Mesenteric fat pad (tissue), 1 donor: Measurements from ENCODE around the gene DDX42. TPM values are rescaled to one million over a fixed set of nuclear protein-coding genes. Genes with fewer than 3 reads are reported as not detected.

Experiments
- DNase-seq: peaks from one replicate; pipeline ENCODE4 v3.0.0-alpha.2; 2020; ENCODE audit warnings: low spot score
- long read RNA-seq: library from polyadenylated mRNA; unstranded; transcript quantifications from one replicate; pipeline ENCODE4 v2.0.0, GENCODE V29; 2020
- total RNA-seq: library from RNA; stranded (reverse); fragmentation: NEBNext Ultra II Directional; extraction: Animal tissue kit (Norgen Biotek cat#: 25700); gene quantifications from one replicate; pipeline ENCODE4 v1.2.1, GENCODE V29; 2021
- donor health status: DM: yes; HTN: yes; CAD: no.

The DDX42 gene
- total RNA-seq, result 130 TPM
- long read RNA-seq, transcript DDX42-207 (5 exons, 2,919 nt), result minor isoform, 5 of 33 reads
- long read RNA-seq, transcript DDX42-214 (1 exons, 2,244 nt), result major isoform, 12 of 33 reads
- long read RNA-seq, partial matches to known transcripts, result 13 of 33 reads
- long read RNA-seq, other reads (novel, unspliced or antisense), result 2 of 33 reads

- DNase-seq, result peak; percentile 97
Observed at GRCh38 chr17:63774141-63774968, at the start of gene DDX42. Gene DDX42 (plus strand): TSS chr17:63774170. CDS start chr17:63787050, 12,880 bp downstream.

GRCh38 chr17:63735691-63736090, 38.3 kb upstream of the DDX42 start:
- no peak for DNase-seq

- DNase-seq, result no peak
Observed at GRCh38 chr17:63740464-63741142, 33.4 kb upstream of the DDX42 start.

GRCh38 chr17:63741143-63741407, 32.9 kb upstream of the DDX42 start:
- no peak for DNase-seq

DNA sequence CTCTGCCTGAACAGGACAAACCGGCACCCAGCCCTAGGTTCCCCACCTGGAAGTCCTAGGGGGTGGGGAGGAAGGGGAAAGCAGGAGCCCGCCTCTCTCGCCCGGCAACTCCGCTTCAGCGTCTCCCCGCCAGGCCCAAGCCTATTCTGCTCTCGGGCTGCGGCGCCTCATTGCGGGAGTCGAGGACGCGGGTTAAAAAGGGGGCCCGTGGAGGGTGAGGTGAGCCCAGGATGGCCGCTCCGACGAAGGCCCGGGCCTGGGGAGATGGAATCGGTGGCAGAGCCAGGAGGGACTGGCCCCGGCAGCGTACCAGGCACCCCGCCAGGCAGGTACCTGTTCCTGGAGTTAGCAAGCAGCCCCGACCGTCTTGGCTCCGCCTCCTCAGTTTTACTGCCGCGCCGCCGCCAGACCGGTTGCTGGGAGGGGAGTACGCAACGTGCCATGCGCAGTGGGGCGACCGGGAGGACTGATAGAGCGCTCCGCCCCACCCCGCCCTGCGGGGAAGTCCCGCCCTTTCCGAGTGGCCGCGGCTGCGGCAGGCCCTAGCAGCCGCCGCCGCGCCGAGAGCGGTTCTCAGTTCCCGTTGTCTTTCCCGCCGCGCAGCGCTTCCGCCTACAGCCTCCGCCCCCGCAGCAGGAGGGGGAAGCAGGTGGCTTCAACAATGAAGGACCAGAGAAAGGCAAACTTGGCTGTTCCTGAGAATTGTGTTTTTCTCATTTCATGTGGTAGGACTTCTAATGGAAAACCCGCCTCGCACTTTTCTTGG, 32.4 kb upstream of the DDX42 start, which contains the start of gene STRADA:
Gene STRADA, minus strand, starts transcription at position 392 of the 766 bp plus-strand sequence. CDS start 13,430 bp downstream, outside the sequence.
- DNase-seq, result peak; percentile 99

GRCh38 chr17:63751806-63752205, 22.2 kb upstream of the DDX42 start:
- DNase-seq, result no peak

DNA sequence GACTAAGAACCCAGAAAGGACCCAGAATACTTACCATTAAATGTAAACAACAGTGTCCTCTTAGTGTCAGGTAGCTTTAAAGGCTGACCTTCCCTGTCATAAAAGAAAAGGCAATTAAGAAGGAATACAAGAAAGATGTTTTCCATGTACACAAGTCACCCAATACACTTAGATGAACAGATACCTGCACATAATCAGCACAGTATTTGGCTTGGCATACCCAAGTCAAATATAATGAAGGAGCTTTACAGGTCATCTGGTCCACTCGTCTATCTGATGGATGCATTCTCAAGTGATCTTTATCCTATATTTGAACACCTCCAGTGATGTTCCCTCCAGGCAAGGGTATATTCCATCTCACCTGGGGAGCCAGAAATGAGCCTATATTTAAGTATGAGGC, 21.3 kb upstream of the DDX42 start:
- no peak for DNase-seq

DNA sequence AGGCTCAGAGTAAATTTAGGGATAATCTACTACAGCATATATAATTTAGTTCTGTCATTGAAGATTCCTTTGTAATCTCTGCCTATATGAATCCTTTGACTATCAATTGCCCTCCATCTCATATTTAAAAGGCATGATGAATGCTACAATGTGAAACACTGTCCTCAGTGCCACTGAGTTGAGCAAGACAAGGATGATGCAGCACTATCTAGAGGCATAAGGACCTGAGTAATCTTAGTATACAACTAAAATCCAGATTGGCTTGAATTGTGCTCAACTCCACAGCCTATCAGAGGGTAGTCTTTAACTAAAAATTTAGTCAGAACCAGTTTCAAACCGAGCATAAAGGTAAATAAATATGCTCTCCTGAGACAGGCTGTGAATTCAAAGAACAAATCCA, 20.8 kb upstream of the DDX42 start:
- DNase-seq, result no peak

DNA sequence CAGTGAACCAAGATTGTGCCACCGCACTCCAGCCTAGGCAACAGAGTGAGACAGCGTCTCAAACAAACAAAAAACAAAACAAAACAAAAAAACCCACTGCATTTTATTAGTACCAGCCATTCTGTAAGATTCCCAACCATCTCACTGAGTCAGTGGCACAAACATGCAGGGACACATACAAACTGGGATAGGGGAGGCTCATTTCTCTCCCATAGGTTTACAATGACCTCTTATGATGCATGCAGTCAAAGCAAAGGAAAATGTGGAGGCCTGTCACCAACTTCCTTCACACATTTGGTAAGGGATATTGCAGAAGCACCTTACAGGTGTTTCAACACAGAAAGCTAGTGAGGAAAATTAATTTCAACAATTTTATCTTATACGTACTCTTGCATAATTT, 19.9 kb upstream of the DDX42 start:
- DNase-seq, result no peak

DNA sequence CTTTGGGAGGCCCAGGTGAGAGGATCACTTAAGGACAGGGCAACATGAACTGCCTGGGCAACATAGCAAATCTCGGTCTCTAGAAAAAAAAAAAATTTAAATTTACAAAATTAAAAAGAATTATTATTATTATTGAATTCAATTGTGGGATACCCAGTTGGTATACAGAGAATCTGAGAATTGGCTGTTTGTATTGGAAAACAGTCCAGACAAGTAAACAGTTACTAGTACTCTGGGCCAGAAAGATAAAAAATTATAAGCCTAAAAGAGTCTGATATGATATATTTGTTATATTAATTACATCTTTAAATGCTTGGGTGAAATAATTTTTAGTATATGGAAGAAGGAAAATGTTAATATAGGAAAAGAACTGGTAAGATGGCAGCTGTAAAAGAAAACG, 15.5 kb upstream of the DDX42 start:
- DNase-seq, result no peak

GRCh38 chr17:63760771-63761539, 13.0 kb upstream of the DDX42 start:
- DNase-seq, result no peak

DNA sequence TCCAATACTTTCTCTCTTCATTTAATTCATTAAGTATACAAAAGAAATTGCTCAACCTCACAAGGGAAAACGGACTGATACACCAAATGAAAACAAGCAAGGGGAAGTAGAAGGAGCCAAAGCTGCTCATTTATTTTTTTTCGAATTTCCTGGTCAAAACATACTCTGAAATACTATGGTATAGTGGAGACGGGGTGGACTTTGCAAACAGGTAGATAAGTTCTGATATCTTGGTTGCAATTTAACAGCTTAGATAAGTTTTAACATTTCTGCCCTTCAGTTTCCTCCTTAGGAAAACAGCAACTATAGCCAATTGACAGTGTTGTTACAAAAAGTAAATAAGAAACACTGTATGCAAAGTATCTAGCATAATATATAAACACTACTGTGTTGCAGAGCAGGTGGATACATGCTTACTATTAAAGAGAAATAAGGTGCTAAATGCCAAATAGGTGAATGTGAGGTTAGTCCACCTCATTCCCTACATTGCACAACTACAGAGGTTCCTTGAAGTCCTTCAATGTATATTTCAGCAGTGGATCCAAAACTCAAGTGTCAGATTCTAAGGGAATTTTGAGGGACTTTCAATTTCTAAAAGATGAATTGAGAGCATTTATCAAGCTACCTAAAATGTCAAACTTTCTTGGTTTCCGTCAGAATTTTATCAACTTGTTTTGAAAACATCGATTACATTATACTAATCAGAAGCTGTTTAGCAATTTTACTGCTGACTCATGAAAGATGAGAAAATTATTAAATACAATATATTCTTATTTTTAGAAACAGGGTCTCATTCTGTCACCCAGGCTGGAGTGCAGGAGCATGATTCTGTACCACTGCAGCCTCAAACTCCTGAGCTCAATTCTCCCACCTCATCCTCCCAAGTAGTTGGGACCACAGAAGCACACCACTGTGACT, 11.6 kb upstream of the DDX42 start:
- no peak for DNase-seq

- DNase-seq, result no peak
Observed at GRCh38 chr17:63764716-63765115, 9.3 kb upstream of the DDX42 start.

DNA sequence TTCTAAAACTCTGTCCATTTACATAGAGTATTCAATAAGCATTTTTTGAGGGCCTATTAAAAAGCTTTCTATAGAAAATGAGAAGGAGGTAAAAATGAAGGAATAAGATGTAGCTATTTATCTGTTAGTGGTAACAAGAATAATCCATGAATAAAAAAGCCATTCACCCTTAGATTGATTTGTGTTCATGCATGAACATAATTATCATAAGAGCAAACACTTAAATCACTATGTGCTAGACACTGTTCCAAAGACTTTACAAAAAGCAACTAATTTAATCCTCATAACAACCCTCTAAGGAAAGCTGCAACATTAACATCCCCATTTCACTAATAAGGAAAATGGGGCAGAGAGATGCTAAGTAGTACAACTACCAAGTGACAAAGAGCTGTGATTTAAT, 7.2 kb upstream of the DDX42 start:
- DNase-seq, result no peak

- no peak for DNase-seq
Observed at GRCh38 chr17:63768433-63768832, 5.5 kb upstream of the DDX42 start.

GRCh38 chr17:63772801-63773271, 1.1 kb upstream of the DDX42 start:
- DNase-seq, result no peak

DNA sequence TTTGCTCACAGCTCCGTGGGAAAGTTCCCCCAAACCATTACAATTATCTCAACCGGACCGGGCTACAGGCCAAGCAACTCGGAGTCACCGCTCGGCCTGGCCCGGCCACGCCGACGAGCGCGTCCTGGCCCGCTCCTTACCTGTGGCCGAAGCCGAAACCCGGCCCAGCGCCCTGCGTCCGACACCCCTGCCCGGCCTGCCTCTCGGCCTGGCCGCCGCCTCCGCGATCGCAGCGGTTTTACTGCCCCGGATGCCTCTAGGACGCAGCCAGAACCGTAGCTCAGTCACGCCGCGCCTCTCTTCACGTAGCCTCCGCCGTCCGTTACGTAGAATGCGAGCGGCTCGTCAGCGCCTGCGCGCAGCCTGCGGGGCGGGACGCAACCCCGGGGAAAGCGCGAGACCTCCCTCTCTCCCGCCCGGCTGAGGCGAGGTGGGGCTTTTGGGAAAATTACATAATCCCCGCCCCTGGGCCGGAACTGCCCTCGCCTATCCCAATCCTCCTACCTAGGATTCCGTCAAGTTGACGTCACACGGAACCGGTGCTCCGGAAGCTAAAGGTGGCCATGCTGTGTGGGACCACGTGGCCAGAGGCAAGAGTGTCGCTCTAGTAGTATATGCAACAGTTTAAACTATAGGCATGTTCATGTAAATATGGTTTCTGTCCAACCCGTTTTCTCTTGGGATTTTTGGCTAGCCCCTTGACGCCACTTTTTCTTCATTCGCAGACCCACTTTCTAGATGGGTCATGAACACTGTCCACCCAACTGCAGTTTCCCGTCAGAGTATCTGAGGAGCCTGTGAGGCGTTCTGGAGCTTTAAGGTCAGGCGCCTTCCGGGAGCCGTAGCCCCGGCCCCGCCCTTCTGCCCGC, 464 bp upstream of the DDX42 start, which contains the start of gene CCDC47:
Gene CCDC47, minus strand, starts transcription at position 326 of the 869 bp plus-strand sequence. CDS start 7,422 bp downstream, outside the sequence.
- peak; percentile 99 for DNase-seq

DNA sequence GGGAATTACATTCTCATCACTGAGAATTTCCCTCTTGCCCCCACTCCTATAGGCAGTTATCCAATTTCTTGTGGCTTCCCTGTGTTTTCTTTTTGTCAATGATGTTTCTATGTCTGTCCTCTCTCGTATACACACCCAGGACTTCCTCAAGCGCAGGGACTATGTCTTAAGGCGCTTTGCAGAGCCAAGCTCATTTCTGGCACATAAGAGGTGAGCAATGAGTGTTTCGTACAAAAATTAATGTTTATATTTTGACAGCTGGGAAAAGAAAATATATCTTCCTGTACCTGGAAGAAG, 947 bp downstream of the DDX42 start:
- no peak for DNase-seq

- no peak for DNase-seq
Observed at GRCh38 chr17:63775420-63775819, 1.4 kb downstream of the DDX42 start.
